ENCODE results near the gene PCF11.
"Not testable (repeated sequence)": the region's sequence is repeated elsewhere in the genome, so short reads cannot be mapped to it uniquely, and the experiment has no call there.

Gene PCF11

DNA sequence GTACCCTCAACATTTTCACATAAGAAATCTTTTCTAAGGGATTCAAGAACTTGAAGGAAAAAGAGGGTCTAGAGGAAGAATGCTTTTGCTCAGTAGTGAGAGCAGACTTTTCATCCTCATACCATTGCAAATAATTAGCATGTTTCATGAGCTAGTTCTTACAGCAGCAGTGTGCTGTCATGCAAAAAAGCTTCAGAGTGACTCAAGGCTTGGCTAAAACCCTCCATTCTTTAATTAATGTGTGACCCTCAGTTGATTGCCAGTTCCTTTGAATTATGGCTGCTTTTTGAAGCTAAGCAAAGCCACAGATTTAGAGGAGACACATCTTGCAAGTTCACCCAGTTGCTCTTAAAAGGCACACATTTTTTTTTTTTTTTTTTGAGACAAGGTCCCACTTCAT is 36.6 kb upstream of the PCF11 start:
- TF ChIP-seq, protein P1, sequence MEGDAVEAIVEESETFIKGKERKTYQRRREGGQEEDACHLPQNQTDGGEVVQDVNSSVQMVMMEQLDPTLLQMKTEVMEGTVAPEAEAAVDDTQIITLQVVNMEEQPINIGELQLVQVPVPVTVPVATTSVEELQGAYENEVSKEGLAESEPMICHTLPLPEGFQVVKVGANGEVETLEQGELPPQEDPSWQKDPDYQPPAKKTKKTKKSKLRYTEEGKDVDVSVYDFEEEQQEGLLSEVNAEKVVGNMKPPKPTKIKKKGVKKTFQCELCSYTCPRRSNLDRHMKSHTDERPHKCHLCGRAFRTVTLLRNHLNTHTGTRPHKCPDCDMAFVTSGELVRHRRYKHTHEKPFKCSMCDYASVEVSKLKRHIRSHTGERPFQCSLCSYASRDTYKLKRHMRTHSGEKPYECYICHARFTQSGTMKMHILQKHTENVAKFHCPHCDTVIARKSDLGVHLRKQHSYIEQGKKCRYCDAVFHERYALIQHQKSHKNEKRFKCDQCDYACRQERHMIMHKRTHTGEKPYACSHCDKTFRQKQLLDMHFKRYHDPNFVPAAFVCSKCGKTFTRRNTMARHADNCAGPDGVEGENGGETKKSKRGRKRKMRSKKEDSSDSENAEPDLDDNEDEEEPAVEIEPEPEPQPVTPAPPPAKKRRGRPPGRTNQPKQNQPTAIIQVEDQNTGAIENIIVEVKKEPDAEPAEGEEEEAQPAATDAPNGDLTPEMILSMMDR (IDR thresholded peaks at IDR 0.05; ENCODE audit: insufficient read depth, low read depth, low read length, missing control alignments) = no peak
- no peak for DNase-seq (ENCODE audit: low read depth)
- H3K4me3 ChIP-seq (ENCODE audit: low read depth, low read length) = no peak overlapping the region

DNA sequence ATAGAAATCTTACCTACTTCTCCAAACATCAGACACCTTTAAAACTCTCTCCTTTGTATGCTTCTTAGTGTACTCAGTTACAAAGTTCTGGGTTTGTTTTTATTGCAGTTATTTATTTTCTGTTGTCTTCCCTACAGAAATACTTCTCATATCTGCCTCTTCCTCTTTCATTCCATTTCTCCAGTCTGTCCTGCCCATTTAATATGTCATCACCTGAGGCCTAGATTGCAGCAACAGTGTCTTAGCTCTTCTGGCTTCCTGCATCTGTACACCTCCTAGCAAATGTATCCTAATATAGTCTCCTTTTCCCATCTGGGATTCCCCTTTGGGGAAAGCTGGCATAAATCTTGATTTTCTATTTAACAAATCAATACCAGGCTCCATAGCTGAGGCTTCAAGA is 34.9 kb upstream of the PCF11 start:
- no peak overlapping the region for H3K4me3 ChIP-seq (ENCODE audit: low read depth, low read length)
- DNase-seq (ENCODE audit: low read depth) = no peak
- TF ChIP-seq, protein P1 (IDR thresholded peaks at IDR 0.05; ENCODE audit: insufficient read depth, low read depth, low read length, missing control alignments) = no peak

DNA sequence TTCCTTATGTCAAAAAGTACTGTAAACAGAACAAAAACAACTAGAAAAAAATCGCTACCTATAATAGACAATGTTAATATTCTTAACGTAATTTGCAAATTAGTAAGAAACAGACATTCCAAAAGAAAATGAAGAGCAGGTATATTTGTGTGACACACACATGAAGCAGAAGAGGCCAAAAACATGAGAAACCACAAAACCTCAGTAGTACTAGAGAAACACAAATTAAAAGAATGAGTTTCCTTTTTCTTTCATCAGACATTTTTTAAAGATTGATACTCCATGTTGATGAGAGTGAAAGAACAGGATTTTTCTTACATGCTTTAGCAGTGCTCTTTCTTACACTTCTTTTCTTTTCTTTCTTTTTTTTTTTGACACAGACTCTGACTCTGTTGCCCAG is 34.2 kb upstream of the PCF11 start:
- no peak overlapping the region for H3K4me3 ChIP-seq (ENCODE audit: low read depth, low read length)
- TF ChIP-seq, protein P1 (IDR thresholded peaks at IDR 0.05; ENCODE audit: insufficient read depth, low read depth, low read length, missing control alignments) = no peak
- DNase-seq (ENCODE audit: low read depth) = no peak

DNA sequence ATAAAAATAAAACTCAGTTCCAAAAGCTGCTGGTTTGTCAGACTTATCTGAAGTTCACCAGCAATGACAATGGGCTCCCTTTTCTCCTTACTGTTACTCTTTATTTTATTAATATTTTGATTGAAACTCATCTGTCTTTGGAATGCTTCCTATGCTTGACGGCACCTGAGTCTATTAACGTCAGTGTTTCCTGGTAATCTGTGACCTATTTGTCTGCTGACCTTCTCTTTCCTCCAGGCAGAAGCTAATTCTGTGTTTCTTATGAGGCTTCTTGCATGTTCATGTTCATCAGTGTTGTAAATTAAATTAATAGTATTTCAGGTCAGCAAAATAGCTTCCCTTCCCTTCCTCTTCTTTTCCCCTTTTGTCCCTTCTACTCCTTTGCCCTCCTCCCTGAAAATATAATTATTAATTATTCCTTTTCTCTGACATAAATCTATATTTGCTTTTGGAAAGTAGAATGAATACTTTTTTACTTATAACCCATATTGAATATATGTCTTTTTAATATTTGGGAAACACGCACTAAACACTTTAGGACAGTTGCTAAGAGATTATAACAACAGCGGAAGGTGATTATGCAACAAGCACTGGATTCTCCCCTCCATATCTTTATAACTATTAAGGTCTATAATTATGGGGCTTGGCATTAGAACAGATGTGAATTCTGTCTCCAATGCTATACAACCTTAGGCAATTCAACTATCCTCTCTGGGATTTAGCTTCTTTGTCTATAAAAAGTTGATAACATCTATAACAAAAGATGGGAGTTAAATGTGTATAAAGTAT is 32.1 kb upstream of the PCF11 start:
- TF ChIP-seq, protein P1 (IDR thresholded peaks at IDR 0.05; ENCODE audit: insufficient read depth, low read depth, low read length, missing control alignments) = no peak
- DNase-seq (ENCODE audit: low read depth) = no peak
- no peak overlapping the region for H3K4me3 ChIP-seq (ENCODE audit: low read depth, low read length)

DNA sequence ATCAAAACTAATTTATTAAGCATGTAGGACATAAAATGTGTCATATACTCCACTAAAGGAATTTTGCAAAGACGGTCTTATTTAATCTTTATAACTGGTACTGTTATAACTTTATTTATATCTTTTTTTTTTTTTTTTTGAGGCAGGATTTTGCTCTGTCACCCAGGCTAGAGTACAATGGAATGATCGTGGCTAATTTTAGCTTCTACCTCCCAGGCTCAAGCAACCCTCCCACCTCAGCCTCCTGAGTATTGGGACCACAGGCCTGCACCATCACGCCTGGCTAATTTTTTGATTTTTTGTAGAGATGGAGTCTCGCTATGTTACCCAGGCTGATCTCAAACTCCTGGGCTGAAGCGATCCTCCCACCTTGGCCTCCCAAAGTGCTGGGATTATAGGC is 31.4 kb upstream of the PCF11 start:
- DNase-seq (ENCODE audit: low read depth) = no peak
- no peak overlapping the region for H3K4me3 ChIP-seq (ENCODE audit: low read depth, low read length)
- TF ChIP-seq, protein P1 (IDR thresholded peaks at IDR 0.05; ENCODE audit: insufficient read depth, low read depth, low read length, missing control alignments) = no peak

DNA sequence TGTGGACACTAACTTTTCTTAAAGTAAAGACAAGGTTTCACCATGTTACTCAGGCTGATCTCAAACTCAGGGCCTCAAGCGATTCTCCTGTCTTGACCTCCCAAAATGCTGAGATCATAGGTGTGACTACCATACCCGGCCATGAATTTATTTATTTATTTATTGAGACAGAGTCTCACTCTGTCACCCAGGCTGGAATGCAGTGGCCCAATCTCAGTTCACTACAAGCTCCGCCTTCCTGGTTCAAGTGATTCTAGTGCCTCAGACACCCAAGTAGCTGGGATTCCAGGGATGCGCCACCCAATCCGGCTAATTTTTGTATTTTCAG is 29.7 kb upstream of the PCF11 start:
- TF ChIP-seq, protein P1 (IDR thresholded peaks at IDR 0.05; ENCODE audit: insufficient read depth, low read depth, low read length, missing control alignments) = no peak
- no peak overlapping the region for H3K4me3 ChIP-seq (ENCODE audit: low read depth, low read length)
- no peak for DNase-seq (ENCODE audit: low read depth)

DNA sequence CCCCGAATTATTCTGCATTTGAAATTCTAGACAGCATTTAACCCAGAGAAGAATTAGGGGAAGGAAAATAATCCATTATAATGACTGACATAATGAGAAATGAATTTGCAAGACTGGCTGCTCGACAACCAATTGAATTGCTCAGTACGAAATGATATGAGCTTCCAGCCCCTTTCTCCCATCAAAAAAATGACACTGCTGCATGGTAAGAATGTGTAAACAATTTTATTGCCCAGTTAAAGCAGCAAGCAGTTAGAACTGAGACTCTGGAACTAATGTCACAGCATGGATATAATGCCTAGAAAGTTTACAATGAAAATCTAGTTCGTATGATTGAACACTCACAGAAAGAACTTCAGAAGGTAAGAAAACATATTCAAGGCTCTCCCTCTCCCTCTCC is 24.7 kb upstream of the PCF11 start:
- TF ChIP-seq, protein P1 (IDR thresholded peaks at IDR 0.05; ENCODE audit: insufficient read depth, low read depth, low read length, missing control alignments) = no peak
- no peak for DNase-seq (ENCODE audit: low read depth)

DNA sequence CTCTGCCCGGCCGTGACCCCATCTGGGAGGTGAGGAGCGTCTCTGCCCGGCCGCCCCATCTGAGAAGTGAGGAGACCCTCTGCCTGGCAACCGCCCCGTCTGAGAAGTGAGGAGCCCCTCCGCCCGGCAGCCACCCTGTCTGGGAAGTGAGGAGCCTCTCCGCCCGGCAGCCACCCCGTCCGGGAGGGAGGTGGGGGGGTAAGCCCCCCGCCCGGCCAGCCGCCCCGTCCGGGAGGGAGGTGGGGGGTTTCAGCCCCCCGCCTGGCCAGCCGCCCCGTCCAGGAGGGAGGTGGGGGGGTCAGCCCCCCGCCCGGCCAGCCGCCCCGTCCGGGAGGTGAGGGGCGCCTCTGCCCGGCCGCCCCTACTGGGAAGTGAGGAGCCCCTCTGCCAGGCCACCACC is 23.7 kb upstream of the PCF11 start:
- not testable (repeated sequence) for H3K4me3 ChIP-seq (ENCODE audit: low read depth, low read length); DNase-seq (ENCODE audit: low read depth)

More for the DNA sequence above, 24.7 kb upstream of the PCF11 start:
- H3K4me3 ChIP-seq (ENCODE audit: low read depth, low read length) = no peak overlapping the region

Measured in GM12865 (cell line).